Skeletal muscle satellite cell (primary cell): Measurements from ENCODE around the gene PCNX3.
A peak's percentile ranks its signal among the peaks of the same experiment; 100 is the strongest.

Experiments used
- H3K27me3 ChIP-seq: 2 replicates; pipeline ENCODE4 v1.7.0; 2013; ENCODE audit warnings: low read length; ENCODE audit not compliant: control insufficient read depth, insufficient read depth
- H3K36me3 ChIP-seq: 2 replicates; pipeline ENCODE4 v1.7.0; 2013; ENCODE audit warnings: mild to moderate bottlenecking, control low read depth, low read length; ENCODE audit not compliant: insufficient read depth
- H3K4me1 ChIP-seq: 2 replicates; pipeline ENCODE4 v1.7.0; 2013; ENCODE audit warnings: low read length; ENCODE audit not compliant: control insufficient read depth, insufficient read depth
- H3K4me2 ChIP-seq: 2 replicates; pipeline ENCODE4 v1.7.0; 2013; ENCODE audit warnings: mild to moderate bottlenecking, low read length
- H3K4me3 ChIP-seq: 2 replicates; pipeline ENCODE4 v1.7.0; 2013; ENCODE audit warnings: low read length
- H3K9ac ChIP-seq: 2 replicates; pipeline ENCODE4 v1.7.0; 2013; ENCODE audit warnings: mild to moderate bottlenecking, low read depth, low read length, moderate library complexity
- H3K9me3 ChIP-seq: replicated peaks from 2 replicates; pipeline ENCODE4 v1.7.0; 2013; ENCODE audit warnings: mild to moderate bottlenecking, control low read depth, low read length

PCNX3 gene

DNA sequence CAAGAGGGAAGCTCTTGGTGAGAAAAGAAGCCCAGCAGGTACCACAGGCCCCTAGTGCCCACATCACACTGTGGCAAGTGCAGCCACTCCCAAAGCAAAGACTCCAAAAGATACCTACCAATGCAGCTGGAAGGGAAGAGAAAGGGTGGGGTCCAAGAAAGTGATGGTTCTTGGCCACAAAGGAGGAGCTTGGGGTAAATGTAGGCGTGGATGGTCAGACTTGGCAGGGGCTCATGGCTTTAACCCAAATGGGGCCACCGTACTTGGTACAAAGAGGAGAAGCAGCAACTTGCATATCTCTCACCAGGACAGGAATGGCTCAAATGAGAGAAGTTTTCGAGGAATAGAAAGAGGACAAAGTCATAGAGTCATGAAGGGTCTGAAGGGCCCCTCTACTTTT is 6.3 kb upstream of the PCNX3 start:
- H3K4me2 ChIP-seq: no peak overlapping the region
- H3K9me3 ChIP-seq: no peaks in the 10 kb centered on the region
- no peaks in the 10 kb centered on the region for H3K27me3 ChIP-seq
- peaks cover 57% of the 10 kb centered on the region for H3K4me1 ChIP-seq
- H3K36me3 ChIP-seq: peaks cover 47% of the 10 kb centered on the region
- H3K4me3 ChIP-seq: no peak overlapping the region
- no peak overlapping the region for H3K9ac ChIP-seq

DNA sequence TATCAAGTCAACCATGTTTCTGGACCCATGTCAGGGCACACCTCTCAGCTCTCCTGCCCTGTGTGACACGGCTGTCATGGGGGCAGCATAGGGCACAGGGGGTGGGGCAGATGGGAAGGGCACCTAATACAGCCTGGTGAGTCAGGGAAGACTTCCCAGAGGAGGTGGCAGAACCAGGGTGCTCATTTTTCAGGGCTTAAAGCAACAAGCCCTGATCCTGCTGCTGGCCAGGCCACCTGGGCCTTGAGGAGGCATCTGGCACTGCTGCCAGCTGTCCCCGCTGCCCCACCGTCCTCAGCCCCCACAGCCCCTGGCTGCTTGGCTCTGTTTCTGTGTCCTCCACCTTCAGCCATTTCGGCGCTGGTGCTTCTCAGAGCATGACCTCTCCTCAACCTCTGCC is 5.9 kb upstream of the PCNX3 start:
- Histone ChIP-seq H3K27me3 (no peaks in the 10 kb centered on the region), H3K4me1 (peaks cover 57% of the 10 kb centered on the region), H3K9me3 (no peaks in the 10 kb centered on the region), H3K4me3 (no peak overlapping the region), H3K36me3 (peaks cover 43% of the 10 kb centered on the region), H3K9ac (no peak overlapping the region), H3K4me2 (no peak overlapping the region)

DNA sequence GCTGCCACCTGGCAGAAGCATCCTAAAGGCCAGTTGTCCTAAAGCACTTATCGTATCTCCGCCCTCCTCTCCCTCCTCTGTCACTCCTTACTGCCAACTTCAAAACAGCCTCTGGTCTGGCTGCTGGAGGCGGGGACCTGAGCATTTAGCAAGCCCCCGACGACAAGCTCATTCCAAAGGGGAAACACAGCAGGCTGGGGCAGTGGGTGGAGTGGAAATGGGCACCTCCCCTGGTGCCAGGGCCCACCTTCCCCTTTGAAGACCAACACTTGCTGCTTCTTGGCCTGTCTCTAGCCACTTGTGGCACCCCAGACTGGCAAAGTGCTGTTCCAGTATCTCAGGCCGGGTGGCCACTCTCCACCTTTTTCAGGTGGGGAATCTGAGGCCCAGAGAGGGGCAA is 5.2 kb upstream of the PCNX3 start:
- H3K9ac ChIP-seq: no peak overlapping the region
- peaks cover 57% of the 10 kb centered on the region for H3K4me1 ChIP-seq
- H3K9me3 ChIP-seq: no peaks in the 10 kb centered on the region
- H3K4me3 ChIP-seq: no peak overlapping the region
- no peaks in the 10 kb centered on the region for H3K27me3 ChIP-seq
- peak overlapping the region; percentile 94 for H3K4me2 ChIP-seq
- H3K36me3 ChIP-seq: peaks cover 35% of the 10 kb centered on the region

DNA sequence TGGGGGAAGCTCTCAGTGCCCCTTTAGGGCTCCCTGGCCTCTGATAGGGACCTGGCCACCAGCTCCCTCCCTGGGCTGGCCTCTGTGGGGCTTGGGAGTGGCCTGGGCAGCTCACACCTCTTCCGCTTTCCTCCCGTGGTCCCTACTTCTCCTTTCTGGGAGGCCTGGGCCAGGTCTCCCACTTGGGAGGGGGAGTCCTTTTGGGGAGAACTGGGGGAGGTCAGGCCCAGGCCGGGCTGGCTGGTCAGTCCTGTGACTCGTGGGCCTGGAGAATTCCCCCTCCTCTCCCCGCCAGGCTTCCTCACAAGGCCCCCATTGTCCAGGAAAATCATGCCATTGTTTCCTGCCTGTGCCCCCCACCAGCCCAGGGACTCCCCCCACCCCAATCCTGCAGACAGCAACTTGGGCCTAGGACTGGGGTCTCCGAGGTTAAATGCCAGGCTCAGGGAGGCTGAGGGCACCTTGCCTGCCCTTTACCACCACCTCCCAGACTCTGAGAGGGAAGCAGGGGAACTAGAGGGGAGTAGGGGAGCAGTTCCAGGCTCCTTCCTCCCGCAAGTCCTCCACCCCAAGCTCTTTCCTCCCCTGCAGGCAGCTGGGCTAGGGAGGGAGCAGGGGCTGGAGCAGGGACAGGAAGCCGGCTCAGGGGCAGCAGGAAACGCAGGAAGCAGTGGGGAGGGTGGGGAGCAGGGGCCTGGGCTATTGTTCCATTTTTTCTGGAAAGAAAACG is 4.4 kb upstream of the PCNX3 start:
- Histone ChIP-seq H3K9me3 (no peaks in the 10 kb centered on the region), H3K9ac (peak overlapping the region; percentile 9), H3K4me1 (peaks cover 57% of the 10 kb centered on the region), H3K4me2 (peak overlapping the region; percentile 94), H3K4me3 (peak overlapping the region; percentile 78), H3K27me3 (no peaks in the 10 kb centered on the region), H3K36me3 (peaks cover 29% of the 10 kb centered on the region)

DNA sequence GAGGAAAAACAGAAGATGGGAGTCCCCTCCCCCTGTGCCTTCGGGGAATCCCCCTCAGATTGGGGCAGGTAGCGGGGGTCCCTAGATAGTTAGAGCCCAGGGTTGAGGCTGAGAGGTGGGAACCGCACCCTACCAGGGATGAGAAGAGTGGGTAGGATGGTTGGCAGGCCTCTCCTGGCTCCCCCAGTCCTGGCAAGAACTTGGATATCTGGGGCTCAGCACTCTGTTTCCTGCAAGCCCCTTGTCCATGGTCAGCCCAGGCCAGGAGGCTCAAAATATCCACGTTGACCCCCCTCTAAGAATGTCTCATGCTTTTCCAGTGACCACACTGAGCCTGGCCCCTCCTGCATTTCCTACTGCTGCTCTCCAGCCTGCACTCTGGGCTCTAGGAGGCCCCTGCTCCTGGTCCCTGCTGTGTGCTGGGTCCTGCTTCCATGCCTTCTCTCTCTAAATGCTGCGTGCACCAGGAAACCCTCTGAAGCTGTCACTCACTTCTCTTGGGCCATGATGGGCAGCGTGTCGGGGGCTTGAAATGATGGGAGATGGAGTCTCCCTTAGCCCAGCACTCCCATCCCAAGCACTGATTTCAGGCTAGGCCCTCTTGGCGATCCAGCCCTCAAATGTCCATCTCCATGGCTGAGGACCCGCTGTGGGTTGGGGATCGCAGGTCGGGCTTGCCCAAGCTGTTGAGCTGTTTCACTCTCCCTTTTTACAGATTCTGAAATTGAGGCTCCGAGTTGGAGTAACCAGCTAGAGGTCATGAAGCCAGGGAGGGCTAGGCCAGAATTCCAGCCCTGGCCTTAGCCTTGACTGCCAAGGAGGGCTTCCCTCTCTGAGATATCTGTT is 3.6 kb upstream of the PCNX3 start:
- H3K4me1 ChIP-seq: peaks cover 61% of the 10 kb centered on the region
- H3K9me3 ChIP-seq: no peaks in the 10 kb centered on the region
- peak overlapping the region; percentile 78 for H3K4me3 ChIP-seq
- peak overlapping the region; percentile 94 for H3K4me2 ChIP-seq
- H3K9ac ChIP-seq: peak overlapping the region; percentile 88
- H3K27me3 ChIP-seq: no peaks in the 10 kb centered on the region
- peaks cover 30% of the 10 kb centered on the region for H3K36me3 ChIP-seq

DNA sequence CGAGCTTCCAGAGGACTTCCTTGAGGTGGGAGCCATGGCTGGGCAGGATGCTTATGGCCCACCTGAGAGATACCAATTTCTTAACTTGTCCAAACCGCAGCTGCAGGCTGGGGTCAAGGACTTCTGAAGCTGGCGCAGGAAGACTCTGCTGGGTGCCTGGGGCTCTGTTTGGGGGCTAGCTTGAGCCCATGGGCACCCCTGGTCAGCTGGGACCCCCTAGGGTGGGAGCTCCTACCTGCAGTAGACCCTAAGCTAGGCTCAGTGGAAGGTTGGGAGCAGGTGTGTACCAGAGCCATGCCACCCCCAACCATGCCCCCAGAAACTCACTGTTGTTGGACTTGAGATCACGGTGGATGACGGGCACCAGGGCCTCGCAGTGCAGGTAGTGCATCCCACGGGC is 2.9 kb upstream of the PCNX3 start:
- peak overlapping the region; percentile 88 for H3K9ac ChIP-seq
- H3K9me3 ChIP-seq: no peaks in the 10 kb centered on the region
- peaks cover 32% of the 10 kb centered on the region for H3K36me3 ChIP-seq
- H3K4me3 ChIP-seq: peak overlapping the region; percentile 78
- H3K4me2 ChIP-seq: peak overlapping the region; percentile 94
- H3K4me1 ChIP-seq: peaks cover 58% of the 10 kb centered on the region
- no peaks in the 10 kb centered on the region for H3K27me3 ChIP-seq

DNA sequence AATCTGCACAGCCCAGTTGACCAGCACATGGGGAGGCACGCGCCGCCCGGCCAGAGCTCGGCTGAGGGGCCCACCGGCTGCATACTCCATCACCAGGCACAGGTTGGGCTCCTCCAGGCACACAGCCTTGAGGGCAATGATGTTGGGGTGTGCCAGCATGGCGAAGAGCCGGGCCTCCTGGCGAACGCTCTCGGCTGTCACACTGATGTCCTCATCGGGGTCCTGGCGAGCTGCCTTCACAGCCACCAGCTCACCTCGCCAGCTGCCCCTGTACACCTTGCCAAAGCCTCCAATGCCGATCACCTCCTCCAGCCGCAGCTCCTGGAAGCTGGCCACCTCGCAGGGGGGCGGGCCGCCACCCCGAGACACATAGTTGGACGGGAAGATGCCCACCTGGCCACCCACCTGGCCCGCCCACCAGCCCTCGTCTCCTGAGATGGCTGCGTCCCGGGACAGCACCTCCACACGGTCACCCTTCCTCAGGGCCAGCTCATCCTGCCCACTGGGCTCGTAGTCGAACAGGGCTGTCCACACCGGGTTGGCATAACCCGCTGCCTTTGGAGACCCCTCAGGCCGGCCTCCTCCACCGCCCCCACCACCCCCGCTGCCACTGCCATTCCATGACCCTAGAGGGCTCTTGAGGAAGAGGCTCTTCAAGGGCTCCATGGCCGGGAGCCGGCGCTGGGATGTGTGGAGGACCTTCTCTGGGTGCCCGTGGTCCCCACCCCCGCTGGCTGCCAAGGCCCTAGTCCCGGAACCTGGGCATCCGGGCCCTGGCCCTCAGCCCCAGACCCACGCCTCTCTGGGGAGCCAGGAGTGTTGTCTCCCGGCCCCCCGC is 2.3 kb upstream of the PCNX3 start:
- H3K36me3 ChIP-seq: peaks cover 31% of the 10 kb centered on the region

DNA sequence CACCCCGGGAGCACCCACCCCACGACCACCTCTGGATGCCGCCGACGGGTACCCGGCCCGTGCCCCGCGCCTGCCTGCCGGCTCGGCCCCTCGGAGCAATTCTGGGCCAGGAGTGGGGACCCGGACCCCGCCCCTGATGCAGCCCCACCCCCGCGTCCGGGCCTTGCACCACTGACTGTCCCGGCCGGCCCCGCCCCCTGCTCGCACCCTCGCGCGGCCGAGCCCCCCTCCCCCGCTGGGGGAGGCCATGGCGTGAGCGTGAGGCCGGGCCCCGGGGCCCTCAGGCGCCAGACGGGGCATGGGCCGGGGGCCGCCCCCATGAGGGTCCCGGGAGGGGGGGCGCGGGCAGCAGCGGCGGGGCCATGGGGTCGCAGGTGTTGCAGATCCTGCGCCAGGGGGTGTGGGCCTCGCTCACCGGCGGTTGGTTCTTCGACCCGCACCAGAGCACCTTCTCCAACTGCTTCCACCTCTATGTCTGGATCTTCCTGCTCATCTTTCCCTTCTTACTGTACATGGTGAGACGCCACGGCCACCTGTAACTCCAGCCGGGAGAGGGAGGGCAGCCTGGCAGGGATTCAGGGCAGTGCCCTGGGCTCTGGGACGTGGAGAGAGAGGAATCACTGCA is 486 bp downstream of the PCNX3 start:
- no peaks in the 10 kb centered on the region for H3K9me3 ChIP-seq
- H3K4me1 ChIP-seq: peaks cover 35% of the 10 kb centered on the region
- H3K27me3 ChIP-seq: no peaks in the 10 kb centered on the region
- H3K36me3 ChIP-seq: peaks cover 39% of the 10 kb centered on the region
- peak overlapping the region; percentile 79 for H3K4me3 ChIP-seq
- H3K9ac ChIP-seq: peak overlapping the region; percentile 90
- peak overlapping the region; percentile 89 for H3K4me2 ChIP-seq

More for the DNA sequence above, 2.3 kb upstream of the PCNX3 start:
- H3K4me1 ChIP-seq: peaks cover 57% of the 10 kb centered on the region
- H3K27me3 ChIP-seq: no peaks in the 10 kb centered on the region
- H3K4me3 ChIP-seq: peak overlapping the region; percentile 78
- H3K9me3 ChIP-seq: no peaks in the 10 kb centered on the region
- H3K4me2 ChIP-seq: peak overlapping the region; percentile 94
- H3K9ac ChIP-seq: peak overlapping the region; percentile 88

DNA sequence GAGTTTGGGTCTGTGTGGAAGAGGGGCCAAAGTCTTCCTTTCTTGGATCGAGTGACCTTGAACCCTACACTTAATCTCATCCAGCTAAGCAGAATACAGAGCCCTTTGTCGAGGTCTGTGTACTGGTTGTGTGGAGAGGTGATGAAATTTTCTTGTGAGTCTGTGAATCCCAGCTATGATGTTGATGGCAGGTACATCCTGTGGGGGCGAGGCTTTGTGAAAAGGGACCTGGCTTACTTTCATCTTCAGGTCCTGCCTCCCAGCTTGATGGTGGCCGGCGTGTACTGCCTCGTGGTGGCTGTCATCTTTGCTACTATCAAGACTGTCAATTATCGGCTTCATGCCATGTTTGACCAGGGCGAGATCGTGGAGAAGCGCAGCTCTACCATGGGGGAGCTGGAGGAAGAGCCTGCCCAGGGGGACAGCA is 1.0 kb downstream of the PCNX3 start:
- Histone ChIP-seq H3K4me2 (peak overlapping the region; percentile 89), H3K36me3 (peaks cover 45% of the 10 kb centered on the region), H3K4me3 (peak overlapping the region; percentile 79), H3K27me3 (no peaks in the 10 kb centered on the region), H3K9ac (peak overlapping the region; percentile 90), H3K9me3 (no peaks in the 10 kb centered on the region), H3K4me1 (peaks cover 30% of the 10 kb centered on the region)

DNA sequence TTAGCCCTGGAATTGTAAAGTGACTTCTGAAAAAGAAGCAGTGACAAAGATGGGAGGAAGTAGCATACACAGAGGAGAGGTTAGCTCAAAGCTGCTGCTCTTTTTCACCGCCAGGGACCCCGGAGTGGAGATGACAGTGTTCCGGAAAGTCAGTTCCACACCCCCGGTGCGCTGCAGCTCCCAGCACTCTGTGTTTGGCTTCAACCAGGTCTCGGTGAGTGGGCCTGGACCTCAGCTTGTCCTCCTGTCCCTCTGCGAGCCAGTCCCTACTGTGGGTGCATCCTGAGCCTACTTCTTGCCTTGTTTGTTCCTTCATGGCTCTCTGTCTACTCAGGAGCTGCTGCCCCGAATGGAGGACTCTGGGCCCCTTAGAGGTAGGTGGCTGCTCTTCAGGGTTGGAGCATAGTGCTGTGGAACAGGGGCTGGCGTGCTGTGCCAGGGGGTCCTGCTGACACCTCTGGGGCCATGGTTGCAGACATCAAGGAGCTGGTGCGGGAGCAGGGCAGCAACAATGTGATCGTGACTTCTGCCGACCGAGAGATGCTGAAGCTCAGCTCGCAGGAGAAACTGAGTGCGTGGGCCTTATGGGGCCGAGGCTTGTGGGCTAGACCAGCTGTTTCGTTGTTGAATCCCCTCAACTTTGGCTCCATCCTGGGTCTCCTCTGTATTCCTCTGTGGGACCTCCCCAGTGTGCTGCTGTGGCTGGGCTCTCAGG is 1.7 kb downstream of the PCNX3 start:
- Histone ChIP-seq H3K4me3 (peak overlapping the region; percentile 79), H3K9me3 (no peaks in the 10 kb centered on the region), H3K27me3 (no peaks in the 10 kb centered on the region), H3K9ac (peak overlapping the region; percentile 90), H3K4me1 (peaks cover 23% of the 10 kb centered on the region), H3K4me2 (peak overlapping the region; percentile 89), H3K36me3 (peaks cover 47% of the 10 kb centered on the region)
